ENCODE measurements around the gene NFILZ.

The NFILZ gene

DNA sequence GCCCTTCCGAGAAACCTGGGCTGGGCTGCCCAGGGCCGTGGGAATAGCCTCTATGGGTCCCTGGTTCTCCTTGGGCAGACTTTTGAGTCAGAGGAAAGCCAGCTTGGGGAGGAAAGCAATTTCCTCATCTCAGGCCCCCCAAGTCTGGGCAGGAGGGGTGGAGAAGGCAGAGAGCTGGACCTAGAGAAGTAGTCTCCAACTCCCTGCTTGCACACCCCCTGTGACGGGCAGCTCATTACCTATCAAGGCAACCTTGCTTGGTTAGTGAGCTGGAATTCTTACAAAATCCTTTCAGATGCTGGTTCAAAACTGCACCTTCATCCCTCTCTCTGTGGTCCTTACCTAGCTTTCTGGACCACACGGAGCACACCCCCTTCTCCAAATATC lies 34.2 kb downstream of the NFILZ start:
- H3K79me2 ChIP-seq (ENCODE audit: insufficient read depth, low read length), result no peaks in the 10 kb centered on the region
- H3K36me3 ChIP-seq (ENCODE audit: low read length), result no peaks in the 10 kb centered on the region
- no peaks in the 10 kb centered on the region for H3K9me2 ChIP-seq (replicated peaks; ENCODE audit: insufficient read depth, low read length)
- no peaks in the 10 kb centered on the region for H3F3A ChIP-seq (ENCODE audit: insufficient read depth)
- H3K4me2 ChIP-seq (ENCODE audit: low read depth, low read length, poor library complexity, severe bottlenecking), result no peak overlapping the region
- H3K9me3 ChIP-seq (ENCODE audit: insufficient read depth, low read length), result no peaks in the 10 kb centered on the region
- TF ChIP-seq EZH2phosphoT487 (conservative IDR thresholded peaks at IDR 0.05; ENCODE audit: low read length), result no peak
- TF ChIP-seq, protein P1, sequence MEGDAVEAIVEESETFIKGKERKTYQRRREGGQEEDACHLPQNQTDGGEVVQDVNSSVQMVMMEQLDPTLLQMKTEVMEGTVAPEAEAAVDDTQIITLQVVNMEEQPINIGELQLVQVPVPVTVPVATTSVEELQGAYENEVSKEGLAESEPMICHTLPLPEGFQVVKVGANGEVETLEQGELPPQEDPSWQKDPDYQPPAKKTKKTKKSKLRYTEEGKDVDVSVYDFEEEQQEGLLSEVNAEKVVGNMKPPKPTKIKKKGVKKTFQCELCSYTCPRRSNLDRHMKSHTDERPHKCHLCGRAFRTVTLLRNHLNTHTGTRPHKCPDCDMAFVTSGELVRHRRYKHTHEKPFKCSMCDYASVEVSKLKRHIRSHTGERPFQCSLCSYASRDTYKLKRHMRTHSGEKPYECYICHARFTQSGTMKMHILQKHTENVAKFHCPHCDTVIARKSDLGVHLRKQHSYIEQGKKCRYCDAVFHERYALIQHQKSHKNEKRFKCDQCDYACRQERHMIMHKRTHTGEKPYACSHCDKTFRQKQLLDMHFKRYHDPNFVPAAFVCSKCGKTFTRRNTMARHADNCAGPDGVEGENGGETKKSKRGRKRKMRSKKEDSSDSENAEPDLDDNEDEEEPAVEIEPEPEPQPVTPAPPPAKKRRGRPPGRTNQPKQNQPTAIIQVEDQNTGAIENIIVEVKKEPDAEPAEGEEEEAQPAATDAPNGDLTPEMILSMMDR (IDR thresholded peaks at IDR 0.05; ENCODE audit: insufficient read depth, low read length, poor library complexity, severe bottlenecking), result no peak
- H3K27me3 ChIP-seq (ENCODE audit: low read length), result no peaks in the 10 kb centered on the region
- no peak overlapping the region for H3K9ac ChIP-seq (ENCODE audit: low read length)
- H3K27ac ChIP-seq (ENCODE audit: low read depth, low read length), result no peak overlapping the region
- H4K20me1 ChIP-seq (ENCODE audit: low read depth, low read length), result no peaks in the 10 kb centered on the region
- no peak overlapping the region for H3K4me3 ChIP-seq (ENCODE audit: insufficient read depth, low read length, poor library complexity, severe bottlenecking)
- no peak overlapping the region for H2AFZ ChIP-seq (ENCODE audit: low read depth, low read length, severe bottlenecking)

DNA sequence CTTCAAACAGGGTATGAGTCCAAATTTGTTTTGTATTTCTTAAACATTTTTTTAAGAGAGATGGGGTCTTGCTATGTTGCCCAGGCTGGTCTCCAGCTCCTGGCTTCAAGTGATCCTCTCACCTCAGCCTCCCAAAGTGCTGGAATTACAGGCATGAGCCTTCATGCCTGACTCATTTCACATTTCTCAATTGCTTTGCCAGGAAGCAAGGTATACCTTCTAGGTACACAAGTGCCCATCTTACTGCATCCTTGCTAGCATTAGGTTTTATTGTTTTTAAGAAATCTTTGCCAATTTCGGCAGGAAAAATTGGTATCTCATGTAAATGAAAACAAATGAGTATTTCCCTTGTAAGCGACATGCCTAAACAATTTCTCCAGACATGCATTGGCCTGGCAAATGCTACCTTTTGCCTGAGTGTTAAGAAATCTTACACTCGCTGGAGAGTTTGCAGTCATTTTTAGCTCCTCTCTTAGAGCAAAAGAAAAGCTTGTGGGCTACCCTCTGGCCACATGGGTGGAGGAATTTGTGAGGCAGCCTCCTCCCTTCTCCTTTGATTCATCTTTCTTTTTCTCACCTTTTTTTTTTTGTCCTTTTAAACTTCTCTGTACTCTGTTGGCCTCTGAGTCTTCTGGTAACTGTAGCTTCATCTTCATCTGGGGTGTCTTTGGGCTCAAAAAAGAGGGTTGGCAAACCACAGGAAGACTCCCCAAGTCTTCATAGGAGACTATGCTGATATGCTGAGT lies 35.2 kb downstream of the NFILZ start:
- TF ChIP-seq, protein P1 (IDR thresholded peaks at IDR 0.05; ENCODE audit: insufficient read depth, low read length, poor library complexity, severe bottlenecking), result no peak
- no peak for TF ChIP-seq EZH2phosphoT487 (conservative IDR thresholded peaks at IDR 0.05; ENCODE audit: low read length)
- no peaks in the 10 kb centered on the region for H3K9me2 ChIP-seq (replicated peaks; ENCODE audit: insufficient read depth, low read length)
- no peak overlapping the region for H3K4me2 ChIP-seq (ENCODE audit: low read depth, low read length, poor library complexity, severe bottlenecking)
- no peaks in the 10 kb centered on the region for H4K20me1 ChIP-seq (ENCODE audit: low read depth, low read length)
- H3K36me3 ChIP-seq (ENCODE audit: low read length), result no peaks in the 10 kb centered on the region
- H3K9me3 ChIP-seq (ENCODE audit: insufficient read depth, low read length), result no peaks in the 10 kb centered on the region
- H3F3A ChIP-seq (ENCODE audit: insufficient read depth), result no peaks in the 10 kb centered on the region
- H3K27ac ChIP-seq (ENCODE audit: low read depth, low read length), result no peak overlapping the region
- H2AFZ ChIP-seq (ENCODE audit: low read depth, low read length, severe bottlenecking), result no peak overlapping the region
- H3K9ac ChIP-seq (ENCODE audit: low read length), result no peak overlapping the region
- H3K4me3 ChIP-seq (ENCODE audit: insufficient read depth, low read length, poor library complexity, severe bottlenecking), result no peak overlapping the region
- H3K79me2 ChIP-seq (ENCODE audit: insufficient read depth, low read length), result no peaks in the 10 kb centered on the region
- no peaks in the 10 kb centered on the region for H3K27me3 ChIP-seq (ENCODE audit: low read length)

DNA sequence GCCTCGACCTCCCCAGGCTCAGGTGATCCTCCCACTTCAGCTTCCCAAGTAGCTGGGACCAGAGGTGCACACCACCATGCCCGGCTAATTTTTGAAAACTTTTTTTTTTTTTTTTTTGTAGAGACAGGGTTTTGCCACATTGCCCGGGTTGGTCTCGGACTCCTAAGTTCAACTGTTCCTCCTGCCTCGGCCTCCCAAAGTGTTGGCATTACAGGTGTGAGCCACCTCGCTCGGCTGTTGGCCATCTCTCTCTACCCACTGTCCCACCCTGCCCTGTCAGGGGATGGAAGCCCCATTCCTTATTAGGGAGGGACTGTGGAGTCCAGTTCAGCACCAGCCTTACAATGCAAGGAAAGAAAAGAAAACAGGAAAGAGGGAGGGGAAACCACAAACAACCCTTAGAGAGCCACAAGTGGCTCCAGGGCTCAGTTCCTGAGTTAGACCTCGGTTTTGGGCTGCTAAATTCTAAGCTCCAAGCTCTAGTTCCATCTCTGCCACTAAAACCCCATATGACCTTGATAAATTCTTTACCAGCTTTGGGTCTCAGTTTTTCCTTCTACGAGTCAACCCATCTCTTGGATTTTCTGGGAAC lies 36.5 kb downstream of the NFILZ start:
- H3K4me2 ChIP-seq (ENCODE audit: low read depth, low read length, poor library complexity, severe bottlenecking), result no peak overlapping the region
- no peaks in the 10 kb centered on the region for H4K20me1 ChIP-seq (ENCODE audit: low read depth, low read length)
- no peak overlapping the region for H3K4me3 ChIP-seq (ENCODE audit: insufficient read depth, low read length, poor library complexity, severe bottlenecking)
- H3F3A ChIP-seq (ENCODE audit: insufficient read depth), result no peaks in the 10 kb centered on the region
- TF ChIP-seq, protein P1 (IDR thresholded peaks at IDR 0.05; ENCODE audit: insufficient read depth, low read length, poor library complexity, severe bottlenecking), result no peak
- TF ChIP-seq EZH2phosphoT487 (conservative IDR thresholded peaks at IDR 0.05; ENCODE audit: low read length), result no peak
- no peaks in the 10 kb centered on the region for H3K9me3 ChIP-seq (ENCODE audit: insufficient read depth, low read length)
- no peak overlapping the region for H3K27ac ChIP-seq (ENCODE audit: low read depth, low read length)
- H3K9me2 ChIP-seq (replicated peaks; ENCODE audit: insufficient read depth, low read length), result no peaks in the 10 kb centered on the region
- H3K9ac ChIP-seq (ENCODE audit: low read length), result no peak overlapping the region
- H3K79me2 ChIP-seq (ENCODE audit: insufficient read depth, low read length), result no peaks in the 10 kb centered on the region
- H3K36me3 ChIP-seq (ENCODE audit: low read length), result no peaks in the 10 kb centered on the region
- no peaks in the 10 kb centered on the region for H3K27me3 ChIP-seq (ENCODE audit: low read length)
- H2AFZ ChIP-seq (ENCODE audit: low read depth, low read length, severe bottlenecking), result no peak overlapping the region

All from SU-DHL-6 (cell line).